Karpas-422 (cell line): ENCODE results near the gene IVD. TPM values are rescaled to one million over a fixed set of nuclear protein-coding genes. Genes with fewer than 3 reads are reported as not detected.

Experiments used
- DNase-seq: peaks from one replicate; pipeline ENCODE4 v3.0.0-alpha.2; 2015
- H2AFZ ChIP-seq: fragments of 200-600 bp; sonication (generic); 2 replicates; pipeline ENCODE4 v1.6.1; 2014; ENCODE audit warnings: antibody characterized with exemption, low read length, mixed read lengths
- H3K27ac ChIP-seq: fragments of 200-600 bp; sonication (generic); 2 replicates; pipeline ENCODE4 v1.5.1; 2014; ENCODE audit warnings: mild to moderate bottlenecking, low read length, moderate library complexity
- H3K27me3 ChIP-seq: fragments of 200-600 bp; sonication (generic); 2 replicates; pipeline ENCODE4 v1.6.1; 2014; ENCODE audit warnings: low read length, mixed read lengths
- H3K36me3 ChIP-seq: fragments of 200-600 bp; sonication (generic); 2 replicates; pipeline ENCODE4 v1.6.1; 2014; ENCODE audit warnings: low read length, mixed read lengths; ENCODE audit not compliant: insufficient read depth
- H3K4me1 ChIP-seq: fragments of 200-600 bp; sonication (generic); 2 replicates; pipeline ENCODE4 v1.6.1; 2014; ENCODE audit warnings: mild to moderate bottlenecking, low read length, mixed read lengths
- H3K4me2 ChIP-seq: fragments of 200-600 bp; sonication (generic); 2 replicates; pipeline ENCODE4 v1.6.1; 2014; ENCODE audit warnings: low read length, low read depth, mild to moderate bottlenecking; ENCODE audit not compliant: poor library complexity, severe bottlenecking
- H3K4me3 ChIP-seq: fragments of 200-600 bp; sonication (generic); 2 replicates; pipeline ENCODE4 v1.5.1; 2014; ENCODE audit warnings: mild to moderate bottlenecking, antibody characterized with exemption, low read length, mixed read lengths
- H3K79me2 ChIP-seq: fragments of 200-600 bp; sonication (generic); 2 replicates; pipeline ENCODE4 v1.6.1; 2014; ENCODE audit warnings: mild to moderate bottlenecking, low read length, mixed read lengths
- H3K9ac ChIP-seq: fragments of 200-600 bp; sonication (generic); 2 replicates; pipeline ENCODE4 v1.6.0; 2014; ENCODE audit warnings: low read length
- H3K9me2 ChIP-seq: fragments of 200-600 bp; sonication (generic), shearing (Covaris generic); replicated peaks from 2 replicates; pipeline ENCODE4 v1.6.0; 2014; ENCODE audit warnings: mild to moderate bottlenecking, low read length, moderate library complexity; ENCODE audit not compliant: insufficient read depth
- H3K9me3 ChIP-seq: fragments of 300-700, 200-600 bp; sonication (generic); 2 replicates; pipeline ENCODE4 v1.6.1; 2014; ENCODE audit warnings: low read length, mixed read lengths
- H4K20me1 ChIP-seq: fragments of 200-600 bp; sonication (generic); 2 replicates; pipeline ENCODE4 v1.6.1; 2014; ENCODE audit warnings: mild to moderate bottlenecking, antibody characterized with exemption, low read length, low read depth; ENCODE audit not compliant: insufficient read depth
- total RNA-seq: library from RNA; depleted of rRNA; stranded (reverse); fragments of >200 nt; shearing (Covaris generic); gene quantifications from 2 replicates; pipeline ENCODE4 v1.2.3, GENCODE V29; 2014; ENCODE audit warnings: low replicate concordance

The IVD gene
- total RNA-seq, 1 experiment from 2014 or later, result 38.1 TPM

DNA sequence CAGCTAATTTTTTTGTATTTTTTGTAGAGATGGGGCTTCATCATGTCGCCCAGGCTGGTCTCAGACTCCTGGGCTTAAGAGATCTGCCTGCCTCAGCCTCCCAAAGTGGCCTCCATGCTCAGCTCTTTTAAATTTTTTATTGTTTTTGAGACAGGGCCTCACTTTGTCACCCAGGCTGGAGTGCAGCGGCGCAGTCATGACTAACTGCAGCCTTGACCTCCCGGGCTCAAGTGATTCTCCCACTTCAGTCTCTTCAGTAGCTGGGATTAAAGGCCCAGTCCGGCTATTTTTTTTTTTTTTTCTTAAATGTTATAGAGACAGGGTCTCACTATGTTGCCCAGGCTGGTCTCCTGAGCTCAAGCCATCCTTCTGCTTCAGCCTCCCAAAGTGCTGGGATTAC is 20.1 kb downstream of the IVD start:
- Histone ChIP-seq H3K27ac (no peak overlapping the region), H3K27me3 (no peaks in the 10 kb centered on the region), H4K20me1 (0 out of 2 replicates have a peak, but pooled peaks cover 2% of the 10 kb centered on the region), H3K9me3 (no peaks in the 10 kb centered on the region), H3K4me2 (no peak overlapping the region), H3K9ac (no peak overlapping the region), H3K79me2 (no peaks in the 10 kb centered on the region), H3K4me1 (0 out of 2 replicates have a peak, but pooled peaks cover 2% of the 10 kb centered on the region), H3K36me3 (no peaks in the 10 kb centered on the region), H3K9me2 (no peaks in the 10 kb centered on the region), H3K4me3 (no peak overlapping the region), H2AFZ (no peak overlapping the region)
- no peak for DNase-seq

DNA sequence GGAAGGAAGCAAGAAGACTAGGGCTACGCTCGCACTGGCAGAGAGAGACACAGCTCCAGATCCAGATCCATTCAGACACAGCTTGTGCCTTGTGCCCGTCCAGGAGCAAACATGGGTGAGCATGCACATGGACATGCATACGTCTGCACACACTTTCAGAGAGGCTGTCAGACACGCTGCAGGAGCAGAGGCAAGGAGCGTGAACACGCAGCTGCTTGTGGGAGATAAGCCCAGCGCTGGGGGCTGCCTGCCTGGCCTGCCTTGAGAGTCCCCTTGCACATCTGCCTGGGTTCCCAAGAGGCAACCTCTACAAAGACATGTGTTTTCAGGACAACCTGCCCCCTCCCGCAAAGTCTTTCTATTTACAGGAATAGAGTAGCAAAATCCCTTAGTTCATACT is 21.6 kb downstream of the IVD start:
- H3K4me1 ChIP-seq, result no peaks in the 10 kb centered on the region
- H3K27ac ChIP-seq, result no peak overlapping the region
- H3K27me3 ChIP-seq, result no peaks in the 10 kb centered on the region
- H2AFZ ChIP-seq, result no peak overlapping the region
- no peak overlapping the region for H3K4me3 ChIP-seq
- no peaks in the 10 kb centered on the region for H3K79me2 ChIP-seq
- H3K9ac ChIP-seq, result no peak overlapping the region
- no peaks in the 10 kb centered on the region for H4K20me1 ChIP-seq
- no peak overlapping the region for H3K4me2 ChIP-seq
- no peak for DNase-seq
- H3K36me3 ChIP-seq, result no peaks in the 10 kb centered on the region
- H3K9me2 ChIP-seq, result no peaks in the 10 kb centered on the region
- H3K9me3 ChIP-seq, result no peaks in the 10 kb centered on the region

DNA sequence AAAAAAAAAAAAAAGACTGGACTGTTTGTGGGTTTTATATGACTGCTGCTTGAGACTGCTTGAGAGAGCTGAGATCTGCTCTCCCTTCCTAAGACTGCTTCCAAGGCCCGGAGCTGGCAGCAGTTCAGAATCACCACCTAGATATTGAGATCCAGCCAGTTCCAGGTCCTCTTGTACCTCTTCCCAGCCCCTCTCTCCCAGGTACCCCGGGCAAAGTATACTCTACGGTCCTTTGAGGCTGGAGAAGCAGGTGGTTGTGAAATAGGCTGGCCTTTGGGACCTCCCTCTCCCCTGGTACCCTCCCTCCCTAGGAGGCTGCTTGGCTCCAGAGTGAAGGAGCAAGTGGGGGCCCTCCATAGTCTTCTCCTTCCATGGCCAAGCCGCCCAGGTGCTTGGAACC is 22.6 kb downstream of the IVD start:
- H3K27ac ChIP-seq, result no peak overlapping the region
- DNase-seq, result no peak
- H3K9me3 ChIP-seq, result no peaks in the 10 kb centered on the region
- no peaks in the 10 kb centered on the region for H3K4me1 ChIP-seq
- H3K79me2 ChIP-seq, result no peaks in the 10 kb centered on the region
- H3K9me2 ChIP-seq, result no peaks in the 10 kb centered on the region
- H3K36me3 ChIP-seq, result no peaks in the 10 kb centered on the region
- H3K27me3 ChIP-seq, result no peaks in the 10 kb centered on the region
- H2AFZ ChIP-seq, result no peak overlapping the region
- no peak overlapping the region for H3K4me2 ChIP-seq
- H4K20me1 ChIP-seq, result no peaks in the 10 kb centered on the region
- no peak overlapping the region for H3K9ac ChIP-seq
- H3K4me3 ChIP-seq, result no peak overlapping the region

DNA sequence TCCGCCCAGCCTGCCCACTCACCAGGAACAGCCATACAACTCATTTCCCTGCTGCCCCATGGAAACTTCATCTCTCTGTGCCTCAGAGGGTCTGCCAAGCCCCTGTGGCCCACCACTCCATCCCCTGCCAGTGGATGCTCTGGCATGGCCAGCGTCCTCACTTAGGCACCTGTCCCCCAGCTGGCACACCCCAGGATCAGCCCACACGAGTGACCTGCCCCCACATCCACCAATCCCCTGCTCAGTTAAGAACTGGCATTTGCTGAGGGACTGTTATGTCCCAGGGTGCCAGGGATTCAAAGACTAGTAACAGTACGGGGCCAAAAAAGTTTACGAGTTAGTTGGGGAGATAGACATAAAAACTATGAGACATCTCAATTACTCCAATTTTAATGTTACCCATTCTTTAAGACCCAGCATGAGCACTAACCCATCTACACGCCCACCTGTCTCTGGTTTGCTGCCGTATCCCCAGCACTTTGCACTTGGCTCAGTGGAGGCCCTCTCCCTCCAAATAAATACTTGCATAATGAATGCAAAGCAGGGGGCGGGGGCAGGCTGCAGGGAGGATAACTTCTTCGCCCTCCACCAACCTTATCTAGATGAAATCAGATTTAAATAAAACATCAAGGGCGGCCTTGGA is 23.6 kb downstream of the IVD start:
- H2AFZ ChIP-seq, result no peak overlapping the region

DNA sequence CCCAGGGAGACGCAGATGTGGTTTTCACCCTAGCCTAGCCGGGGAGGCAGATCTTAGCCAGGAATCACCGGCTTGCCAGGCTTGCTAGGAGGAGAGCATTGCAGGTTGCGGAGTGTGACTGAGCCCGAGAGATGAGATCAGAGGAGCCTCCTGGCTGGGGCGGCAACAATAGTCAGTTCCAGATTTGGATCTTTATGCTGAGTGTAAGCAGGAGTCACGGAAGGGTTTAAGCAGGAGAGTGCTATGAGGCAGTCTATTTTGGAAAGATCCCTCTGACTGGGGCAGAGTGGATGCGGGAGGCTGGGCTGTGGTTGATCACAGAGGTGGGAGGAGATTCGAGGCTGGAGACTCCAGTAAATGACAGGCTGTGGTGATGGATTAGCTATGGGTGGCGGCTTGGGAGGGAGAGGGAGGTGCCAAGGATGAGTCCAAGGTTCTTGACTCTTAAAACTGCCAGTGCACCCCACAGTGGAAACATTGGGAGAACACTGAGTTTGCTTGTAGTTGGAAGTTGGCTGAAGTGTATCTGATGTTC is 24.7 kb downstream of the IVD start:
- no peak overlapping the region for H3K4me3 ChIP-seq
- no peak overlapping the region for H3K27ac ChIP-seq
- no peak overlapping the region for H3K4me2 ChIP-seq
- H3K36me3 ChIP-seq, result no peaks in the 10 kb centered on the region
- H3K27me3 ChIP-seq, result no peaks in the 10 kb centered on the region
- DNase-seq, result no peak
- H3K79me2 ChIP-seq, result no peaks in the 10 kb centered on the region
- H2AFZ ChIP-seq, result no peak overlapping the region
- no peaks in the 10 kb centered on the region for H4K20me1 ChIP-seq
- no peaks in the 10 kb centered on the region for H3K9me2 ChIP-seq
- no peaks in the 10 kb centered on the region for H3K4me1 ChIP-seq
- no peak overlapping the region for H3K9ac ChIP-seq
- H3K9me3 ChIP-seq, result no peaks in the 10 kb centered on the region

More for the DNA sequence above, 23.6 kb downstream of the IVD start:
- no peak overlapping the region for H3K4me3 ChIP-seq
- no peaks in the 10 kb centered on the region for H3K9me3 ChIP-seq
- no peaks in the 10 kb centered on the region for H3K36me3 ChIP-seq
- H3K79me2 ChIP-seq, result no peaks in the 10 kb centered on the region
- no peaks in the 10 kb centered on the region for H3K4me1 ChIP-seq
- H3K9ac ChIP-seq, result no peak overlapping the region
- no peaks in the 10 kb centered on the region for H3K27me3 ChIP-seq
- no peak for DNase-seq
- no peak overlapping the region for H3K27ac ChIP-seq
- H4K20me1 ChIP-seq, result no peaks in the 10 kb centered on the region
- H3K4me2 ChIP-seq, result no peak overlapping the region
- no peaks in the 10 kb centered on the region for H3K9me2 ChIP-seq

DNA sequence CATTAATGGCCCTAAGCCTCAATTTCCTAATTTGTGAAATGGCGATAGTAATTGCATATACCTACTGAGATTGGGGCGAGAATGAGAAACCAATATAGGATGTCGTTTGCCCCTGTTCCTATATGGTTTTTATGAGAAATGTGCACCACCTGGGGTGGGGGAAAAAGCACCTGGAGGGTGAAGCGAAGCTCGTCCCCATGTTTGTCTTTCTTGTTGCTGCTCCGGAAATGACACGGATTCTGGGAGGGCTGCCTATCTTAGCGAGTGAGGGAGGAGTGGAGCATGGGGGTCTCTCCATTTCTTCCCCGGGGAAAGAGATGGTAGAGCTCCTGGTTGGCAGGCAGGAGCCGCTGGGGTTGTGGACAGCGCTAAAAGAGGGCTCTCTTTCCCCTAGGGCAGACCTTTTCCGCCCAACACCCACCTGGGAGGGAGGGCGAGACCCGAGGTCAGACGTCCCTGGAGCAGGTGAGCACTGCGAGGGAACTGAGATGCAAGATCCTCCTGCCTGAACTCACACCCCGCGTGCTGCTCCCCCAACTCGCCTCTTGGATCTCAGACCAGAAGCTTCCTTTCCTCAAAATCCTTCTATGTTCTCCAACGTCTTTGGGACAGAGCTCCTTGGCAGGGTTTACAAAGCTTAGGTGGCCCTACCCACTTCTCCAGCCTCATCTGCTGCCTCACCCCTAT is 29.6 kb downstream of the IVD start:
- H3K27me3 ChIP-seq, result no peaks in the 10 kb centered on the region
- no peak overlapping the region for H3K9ac ChIP-seq

DNA sequence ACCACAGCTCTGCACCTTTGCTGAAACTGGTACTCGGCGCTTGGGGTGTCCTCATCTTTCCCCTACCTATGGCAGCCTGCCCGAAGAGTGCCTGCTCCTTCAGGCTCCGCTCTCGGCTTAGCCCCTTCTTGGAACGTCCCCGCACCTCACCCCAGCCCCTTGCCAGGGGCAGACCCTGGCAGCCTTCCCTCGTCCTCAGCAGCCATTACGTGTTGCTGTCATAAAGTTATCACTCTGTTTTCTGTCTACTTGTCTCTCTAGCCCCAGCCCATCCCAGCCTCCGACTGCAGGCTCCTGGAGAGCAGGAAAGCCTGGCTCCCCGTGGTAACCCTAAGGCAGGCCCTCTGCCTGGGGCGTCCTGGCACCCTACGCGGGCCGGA is 30.1 kb downstream of the IVD start:
- Histone ChIP-seq H4K20me1 (no peaks in the 10 kb centered on the region), H3K27ac (no peak overlapping the region), H3K36me3 (no peaks in the 10 kb centered on the region), H3K79me2 (no peaks in the 10 kb centered on the region), H3K9ac (no peak overlapping the region), H3K9me3 (no peaks in the 10 kb centered on the region), H3K27me3 (no peaks in the 10 kb centered on the region), H3K4me3 (no peak overlapping the region), H3K4me1 (peaks cover 30% of the 10 kb centered on the region), H3K4me2 (no peak overlapping the region), H2AFZ (no peak overlapping the region), H3K9me2 (no peaks in the 10 kb centered on the region)
- DNase-seq, result no peak

More for the DNA sequence above, 29.6 kb downstream of the IVD start:
- DNase-seq, result no peak
- H4K20me1 ChIP-seq, result no peaks in the 10 kb centered on the region
- H3K4me3 ChIP-seq, result no peak overlapping the region
- H3K4me1 ChIP-seq, result peaks cover 26% of the 10 kb centered on the region
- H3K4me2 ChIP-seq, result no peak overlapping the region
- H3K9me3 ChIP-seq, result no peaks in the 10 kb centered on the region
- H3K9me2 ChIP-seq, result no peaks in the 10 kb centered on the region
- no peaks in the 10 kb centered on the region for H3K36me3 ChIP-seq
- H3K79me2 ChIP-seq, result no peaks in the 10 kb centered on the region
- H3K27ac ChIP-seq, result no peak overlapping the region
- H2AFZ ChIP-seq, result no peak overlapping the region

DNA sequence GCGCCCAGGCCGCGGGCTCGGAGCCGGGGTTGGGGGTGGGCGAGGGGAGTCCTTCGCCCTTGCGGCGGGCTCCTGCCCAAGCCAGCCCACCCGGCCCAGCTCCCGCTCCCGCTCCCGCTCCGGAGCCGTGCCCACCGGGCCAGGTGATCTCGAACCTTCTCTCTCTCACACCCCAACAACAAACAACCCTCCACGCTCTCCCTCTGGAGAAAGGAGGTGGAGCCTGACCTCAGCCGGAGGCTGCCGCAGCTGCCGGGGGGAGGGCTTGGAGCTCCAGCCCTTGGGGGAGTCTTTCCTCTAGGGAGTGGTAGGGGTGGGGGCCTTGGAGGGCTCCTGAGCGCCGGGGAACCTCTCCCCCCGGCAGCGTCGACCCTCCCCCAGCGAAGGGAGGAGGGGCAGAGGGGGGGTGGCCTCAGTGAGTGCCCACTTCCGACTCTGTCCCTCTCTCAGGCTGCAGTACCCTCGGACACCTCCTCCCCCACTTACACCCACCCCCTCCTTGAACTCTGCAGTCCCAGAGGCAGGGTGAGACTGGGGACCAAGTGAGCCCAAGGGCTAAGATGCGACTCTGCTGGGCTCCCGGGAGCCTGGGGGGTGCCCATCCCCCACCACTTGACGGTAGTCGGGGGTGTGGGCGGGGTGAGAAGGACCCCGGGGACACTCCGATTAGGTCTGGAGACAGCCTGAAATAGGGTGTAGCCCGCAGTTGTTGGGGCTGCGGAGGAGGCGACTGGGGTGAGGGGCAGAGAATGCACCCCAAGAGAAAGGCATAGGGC is 30.7 kb downstream of the IVD start:
- no peak overlapping the region for H2AFZ ChIP-seq
- H3K79me2 ChIP-seq, result no peaks in the 10 kb centered on the region
- H3K27me3 ChIP-seq, result no peaks in the 10 kb centered on the region
- H3K9ac ChIP-seq, result peak overlapping the region; percentile 27; the same call in 1 of the 2 replicates
- DNase-seq, result peak; percentile 44
- H3K4me1 ChIP-seq, result peaks cover 30% of the 10 kb centered on the region
- no peaks in the 10 kb centered on the region for H3K9me2 ChIP-seq
- H3K9me3 ChIP-seq, result no peaks in the 10 kb centered on the region
- peak overlapping the region; percentile 21 for H3K4me2 ChIP-seq
- H3K36me3 ChIP-seq, result no peaks in the 10 kb centered on the region
- no peaks in the 10 kb centered on the region for H4K20me1 ChIP-seq
- H3K4me3 ChIP-seq, result 0 out of 2 replicates have a peak overlapping the region, but pooled peaks have one; percentile 0
- no peak overlapping the region for H3K27ac ChIP-seq
